GM18868 (cell line): ENCODE results near the gene AUTS2.
A peak's percentile ranks its signal among the peaks of the same experiment; 100 is the strongest.

Experiments used
- ATAC-seq: cut with Tn5 transposase; IDR thresholded peaks from one replicate; pipeline ENCODE4 v1.9.1; 2021; ENCODE audit warnings: mild to moderate bottlenecking, moderate library complexity; ENCODE audit not compliant: unreplicated experiment

AUTS2 gene

GRCh38 chr7:69751026-69751425 lies 152.8 kb downstream of the AUTS2 start:
- no peak for ATAC-seq

DNA sequence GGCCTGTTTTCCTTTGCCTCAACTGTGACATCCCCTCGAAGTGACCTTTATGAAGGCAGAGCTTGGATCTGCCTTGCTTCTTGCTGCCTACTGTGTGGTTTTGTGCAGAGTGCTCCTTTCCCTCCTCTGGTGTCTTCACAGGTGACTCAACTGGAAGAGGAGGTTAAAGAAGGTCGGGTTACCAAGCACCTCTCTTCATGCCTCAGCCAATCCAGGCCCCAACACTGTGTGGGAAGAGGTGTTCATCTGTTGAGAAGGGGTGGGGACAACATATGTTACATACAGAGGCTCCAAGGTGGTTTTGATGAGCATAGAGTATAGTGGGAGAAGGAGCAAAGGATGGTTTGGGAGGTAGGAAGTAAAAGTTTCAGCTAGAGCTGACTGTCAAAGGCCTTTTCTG lies 155.7 kb downstream of the AUTS2 start:
- ATAC-seq: no peak

DNA sequence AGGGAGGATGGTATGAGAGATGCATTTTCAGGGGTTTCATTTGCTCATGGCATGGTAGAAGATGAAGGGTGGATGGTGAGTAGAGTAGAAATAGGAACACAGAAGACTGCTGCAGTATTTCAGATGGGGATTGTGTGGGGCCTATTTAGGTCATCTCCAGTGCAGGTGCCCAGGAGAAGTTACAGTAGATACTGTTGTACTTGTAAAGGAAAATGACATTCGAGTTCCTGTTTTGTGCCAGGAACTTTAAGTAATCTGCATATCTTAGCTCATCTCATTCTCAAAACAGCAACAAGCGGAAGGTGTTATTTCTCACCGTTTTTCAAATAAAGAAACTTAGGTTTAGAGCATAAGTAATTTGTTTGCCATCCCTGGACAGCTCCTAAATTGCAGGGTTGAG lies 156.2 kb downstream of the AUTS2 start:
- ATAC-seq: no peak

- no peak for ATAC-seq
Measured at GRCh38 chr7:69756235-69756634, 158.0 kb downstream of the AUTS2 start.

GRCh38 chr7:69757528-69757927 lies 159.3 kb downstream of the AUTS2 start:
- no peak for ATAC-seq

- no peak for ATAC-seq
Measured at GRCh38 chr7:69757981-69758430, 159.7 kb downstream of the AUTS2 start.

DNA sequence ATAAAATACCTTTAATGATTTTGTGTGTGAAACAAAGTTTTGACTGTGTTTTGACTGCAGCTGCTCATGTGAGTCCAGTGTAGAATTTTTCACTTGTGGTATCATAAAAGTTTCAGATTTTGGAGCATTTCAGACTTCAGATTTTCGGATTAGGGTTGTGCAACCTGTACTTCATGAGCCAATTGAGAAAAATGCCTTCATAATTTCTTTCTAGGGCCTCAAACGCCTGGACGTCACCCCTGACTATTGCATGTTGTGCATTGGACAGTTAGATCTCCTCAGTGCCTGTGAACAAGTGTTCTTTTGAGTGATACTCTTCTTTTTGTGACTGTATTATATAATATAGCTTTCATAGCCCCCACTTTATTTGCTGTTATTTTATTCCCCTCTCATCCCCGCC lies 161.1 kb downstream of the AUTS2 start:
- ATAC-seq: no peak

- ATAC-seq: no peak
Measured at GRCh38 chr7:69761290-69761922, 163.1 kb downstream of the AUTS2 start.

DNA sequence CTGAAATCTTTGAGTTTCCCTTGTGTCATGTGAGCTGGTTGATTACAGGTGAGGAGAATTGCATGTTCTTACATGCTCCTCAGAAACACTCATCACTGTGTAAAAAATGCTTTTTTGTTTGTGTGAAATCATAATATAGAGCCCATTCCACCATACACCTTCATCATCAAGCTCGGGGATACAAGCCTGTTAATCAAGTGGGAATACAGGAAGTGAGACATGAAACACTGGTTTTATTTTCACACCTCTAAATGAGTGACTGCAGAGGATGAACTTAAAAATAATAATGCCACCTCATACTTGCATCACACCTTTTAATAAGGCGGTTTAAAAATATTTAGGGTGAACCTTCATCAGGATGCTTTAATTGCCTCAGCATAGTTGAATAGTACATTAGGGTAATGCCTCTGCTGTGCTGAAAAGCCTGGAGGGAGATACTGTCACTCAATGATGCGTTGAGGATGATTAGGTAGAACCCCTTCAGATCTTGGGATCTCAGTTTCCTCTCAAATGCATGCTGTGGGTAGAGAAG lies 164.6 kb downstream of the AUTS2 start:
- ATAC-seq: peak; percentile 43

GRCh38 chr7:69763513-69763912 lies 165.2 kb downstream of the AUTS2 start:
- no peak for ATAC-seq

DNA sequence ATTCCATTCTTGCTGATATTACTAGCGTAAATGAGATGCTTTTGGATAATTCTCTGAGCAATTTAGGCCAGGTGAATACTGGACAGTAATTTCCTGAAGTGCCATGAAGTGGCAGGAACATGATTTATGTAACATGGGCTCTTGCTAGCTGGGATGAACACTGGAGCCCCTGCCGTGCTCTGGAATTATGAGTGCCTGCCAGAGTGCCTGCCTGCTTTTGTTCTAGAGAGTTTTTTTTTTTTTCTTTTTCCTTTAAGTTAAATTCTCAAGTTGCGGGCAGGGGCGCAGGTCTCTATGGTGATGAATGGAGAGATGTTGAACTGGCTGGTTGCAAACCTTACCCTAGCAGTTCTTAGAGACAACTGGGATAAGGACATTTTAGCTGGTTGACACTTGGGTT lies 165.9 kb downstream of the AUTS2 start:
- no peak for ATAC-seq

DNA sequence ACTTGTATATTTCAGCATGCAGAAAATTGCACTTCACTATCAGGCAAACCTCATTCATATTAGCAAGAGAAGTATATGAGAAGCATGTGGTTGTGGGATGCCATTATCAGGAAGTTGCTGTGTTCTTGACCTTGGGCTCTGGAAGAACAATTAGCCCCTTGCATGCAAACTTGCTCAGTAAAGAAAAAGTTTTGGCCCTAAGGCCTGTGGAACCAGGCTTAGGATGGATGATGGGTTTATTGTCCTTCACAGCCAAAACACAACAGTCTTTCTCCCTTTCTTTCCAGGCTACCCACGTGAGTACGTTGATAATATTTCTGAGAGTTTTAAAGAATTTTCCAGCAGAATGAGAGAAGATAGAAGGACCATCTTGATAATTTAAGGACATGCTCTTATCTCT lies 166.4 kb downstream of the AUTS2 start:
- ATAC-seq: no peak

GRCh38 chr7:69765879-69766278 lies 167.6 kb downstream of the AUTS2 start:
- ATAC-seq: peak; percentile 72

DNA sequence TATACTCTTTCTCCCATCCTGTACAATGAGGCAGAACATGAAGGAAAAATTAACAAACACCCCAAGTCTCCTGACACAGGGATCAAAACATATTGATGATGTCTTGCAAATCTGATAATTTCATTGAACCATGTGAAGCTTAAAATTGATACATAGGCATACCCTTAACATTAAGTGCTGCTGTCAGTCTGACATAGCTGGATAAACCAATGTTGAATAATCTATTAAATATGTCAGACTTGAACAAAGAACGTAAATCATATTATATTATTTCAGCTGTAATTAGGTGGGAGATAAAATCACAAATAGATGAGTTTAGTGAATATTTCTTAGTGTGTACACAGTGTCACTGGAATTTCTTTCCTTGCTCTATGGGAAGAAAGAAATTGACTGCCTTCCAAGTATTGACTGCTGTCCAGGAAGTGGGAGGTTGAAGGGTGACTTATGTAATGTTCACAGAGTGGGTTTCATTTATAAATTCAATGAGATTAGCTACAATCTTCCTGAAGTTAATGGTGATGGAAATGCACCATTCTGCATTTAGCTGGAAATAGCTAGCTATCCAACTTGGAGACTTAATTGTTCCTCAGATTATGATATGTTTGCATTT lies 170.8 kb downstream of the AUTS2 start:
- ATAC-seq: no peak

DNA sequence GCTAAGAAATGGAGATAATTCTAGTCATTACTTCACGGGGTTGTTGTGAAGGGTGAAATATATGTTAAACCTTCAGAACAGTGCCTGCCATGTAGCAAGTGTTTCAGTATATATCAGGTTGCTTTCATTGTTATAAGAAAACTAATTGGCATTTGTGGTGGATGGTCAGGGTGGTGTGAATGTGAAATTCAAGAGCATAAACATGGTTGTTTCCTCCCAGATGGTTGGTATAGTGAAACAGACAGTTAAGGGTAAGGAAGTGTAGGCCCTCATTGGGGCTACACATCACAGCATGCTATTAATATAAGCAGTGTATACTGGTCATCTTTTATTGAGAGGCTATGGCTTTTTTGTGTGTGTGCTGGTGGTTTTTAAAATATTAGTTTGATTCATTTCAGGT lies 171.6 kb downstream of the AUTS2 start:
- ATAC-seq: no peak

- ATAC-seq: no peak
Measured at GRCh38 chr7:69770613-69771012, 172.3 kb downstream of the AUTS2 start.

GRCh38 chr7:69772718-69773436 lies 174.6 kb downstream of the AUTS2 start:
- ATAC-seq: no peak

- ATAC-seq: no peak
Measured at GRCh38 chr7:69773535-69774225, 175.4 kb downstream of the AUTS2 start.

DNA sequence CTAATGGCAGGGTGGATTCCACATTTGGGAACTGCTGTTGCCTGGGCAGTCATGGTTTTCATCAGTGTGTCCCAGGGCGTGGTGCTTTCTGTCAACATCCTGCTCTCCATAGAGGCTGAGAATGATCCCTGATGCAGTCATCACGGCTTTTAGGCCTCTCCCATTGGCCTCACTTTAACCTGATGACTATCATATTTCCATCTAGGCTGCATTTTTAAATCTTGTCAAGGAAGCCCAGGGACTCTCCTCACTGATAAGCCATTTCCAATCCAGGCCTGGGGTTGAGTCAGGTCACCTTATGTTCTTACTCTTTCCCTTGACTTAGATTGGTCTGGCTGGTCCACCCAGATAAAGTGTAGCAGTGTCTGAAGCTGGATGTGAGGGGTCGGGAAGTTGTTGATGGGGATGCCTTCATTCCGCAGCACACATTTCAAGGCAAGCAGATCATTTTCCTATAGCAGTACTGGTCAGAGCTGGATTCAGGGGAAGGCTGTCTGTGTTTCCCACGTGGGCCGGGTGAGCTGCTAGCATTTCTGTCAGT lies 177.0 kb downstream of the AUTS2 start:
- ATAC-seq: no peak

DNA sequence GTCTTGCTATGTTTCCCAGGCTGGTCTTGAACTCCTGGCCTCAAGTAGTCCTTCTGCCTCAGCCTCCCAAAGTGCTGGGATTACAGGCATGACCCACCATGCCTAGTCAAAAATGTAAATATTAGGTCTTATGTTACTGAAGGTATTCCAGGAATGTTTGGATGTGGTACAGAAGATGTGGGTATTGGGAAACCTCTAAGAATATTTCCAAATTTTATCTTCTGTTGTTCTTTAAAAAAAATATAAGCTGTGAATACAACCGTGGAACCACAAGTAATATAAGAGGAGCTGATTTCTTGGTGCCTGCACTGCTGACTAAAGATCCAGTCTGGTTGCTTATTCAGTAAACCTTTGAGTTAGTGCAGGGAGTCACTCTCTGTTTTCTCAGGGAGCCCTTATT lies 178.3 kb downstream of the AUTS2 start:
- ATAC-seq: no peak

GRCh38 chr7:69778138-69778537 lies 179.9 kb downstream of the AUTS2 start:
- ATAC-seq: peak; percentile 69
